ENCODE data around the gene IGLL1. TPM values are rescaled to one million over a fixed set of nuclear protein-coding genes. Genes with fewer than 3 reads are reported as not detected.
"Not testable (repeated sequence)": the region's sequence is repeated elsewhere in the genome, so short reads cannot be mapped to it uniquely, and the experiment has no call there.

The IGLL1 gene
- total RNA-seq, 1 experiment from 2014 or later, result not detected

DNA sequence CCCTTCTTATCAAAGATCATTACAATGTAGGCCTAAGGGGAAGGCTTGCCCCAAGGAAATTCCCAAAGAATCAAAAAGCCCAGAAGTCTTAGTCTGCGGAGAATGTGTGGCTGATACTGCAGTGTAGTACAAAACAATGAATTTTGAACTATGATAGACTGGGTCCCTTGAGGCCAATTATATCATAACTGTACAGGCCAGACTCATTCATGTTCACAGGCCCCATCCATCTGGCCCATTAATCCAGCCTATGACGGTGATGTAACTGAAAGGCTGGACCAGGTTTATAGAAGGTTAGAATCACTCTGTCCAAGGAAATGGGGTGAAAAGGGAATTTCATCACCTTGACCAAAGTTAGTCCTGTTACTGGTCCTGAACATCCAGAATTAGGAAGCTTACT, 35.2 kb downstream of the IGLL1 start:
- ChIA-PET POLR2A (no interaction called here), CTCF (interaction anchor here (0.6 kb wide), 1 partner anchor 492 kb away, joined by 6 read pairs; no protein-coding TSS in a partner anchor)
- TF ChIP-seq CTCF (IDR thresholded peaks at IDR 0.05; ENCODE audit: unreplicated experiment), result no peak
- DNase-seq (ENCODE audit: unreplicated experiment), result no peak
- Mint-ChIP-seq H3K27ac (ENCODE audit: low read depth, unreplicated experiment) (no peak overlapping the region), H3K4me1 (ENCODE audit: insufficient read depth, unreplicated experiment) (no peaks in the 10 kb centered on the region), H3K9me3 (ENCODE audit: unreplicated experiment) (no peaks in the 10 kb centered on the region), H3K4me3 (ENCODE audit: unreplicated experiment) (no peak overlapping the region), H3K27me3 (ENCODE audit: insufficient read depth, unreplicated experiment) (no peaks in the 10 kb centered on the region), H3K36me3 (ENCODE audit: insufficient read depth, unreplicated experiment) (no peaks in the 10 kb centered on the region)
- no TSS peak for BruUV-seq (replicated peaks)
- intact Hi-C loops (cut with micrococcal nuclease), result loop anchor here (5.0 kb wide), 2 partner anchors 222 to 302 kb away; partner anchors contain the start of gene CHCHD10

GRCh38 chr22:23543506-23544000, 36.5 kb downstream of the IGLL1 start:
- H3K9me3 Mint-ChIP-seq (ENCODE audit: unreplicated experiment); BruUV-seq (replicated peaks); H3K27ac Mint-ChIP-seq (ENCODE audit: low read depth, unreplicated experiment); POLR2A ChIA-PET; H3K36me3 Mint-ChIP-seq (ENCODE audit: insufficient read depth, unreplicated experiment); H3K4me3 Mint-ChIP-seq (ENCODE audit: unreplicated experiment); DNase-seq (ENCODE audit: unreplicated experiment); H3K27me3 Mint-ChIP-seq (ENCODE audit: insufficient read depth, unreplicated experiment); H3K4me1 Mint-ChIP-seq (ENCODE audit: insufficient read depth, unreplicated experiment): not testable (repeated sequence)
- intact Hi-C loops (cut with micrococcal nuclease), result loop anchor here (5.0 kb wide), 2 partner anchors 224 to 304 kb away; partner anchors contain the start of gene CHCHD10
- CTCF ChIA-PET, result interaction anchor here (0.7 kb wide), 1 partner anchor 18 kb away, joined by 3 read pairs; no protein-coding TSS in a partner anchor

- Mint-ChIP-seq H3K9me3 (ENCODE audit: unreplicated experiment) (no peaks in the 10 kb centered on the region), H3K4me1 (ENCODE audit: insufficient read depth, unreplicated experiment) (peaks cover 7% of the 10 kb centered on the region), H3K36me3 (ENCODE audit: insufficient read depth, unreplicated experiment) (no peaks in the 10 kb centered on the region), H3K27me3 (ENCODE audit: insufficient read depth, unreplicated experiment) (peaks cover under 1% of the 10 kb centered on the region), H3K4me3 (ENCODE audit: unreplicated experiment) (no peak overlapping the region), H3K27ac (ENCODE audit: low read depth, unreplicated experiment) (no peak overlapping the region)
- no TSS peak for BruUV-seq (replicated peaks)
- peak; percentile 50 for DNase-seq (ENCODE audit: unreplicated experiment)
- ChIA-PET CTCF (no interaction called here), POLR2A (no interaction called here)
- TF ChIP-seq CTCF (IDR thresholded peaks at IDR 0.05; ENCODE audit: unreplicated experiment), result no peak
- intact Hi-C loops (cut with micrococcal nuclease), result loop anchor here (1.0 to 5.0 kb wide), 3 partner anchors 48 to 304 kb away; partner anchors contain the start of gene CHCHD10
These were observed 37.2 kb downstream of the IGLL1 start for GRCh38 chr22:23542933-23543332.

DNA sequence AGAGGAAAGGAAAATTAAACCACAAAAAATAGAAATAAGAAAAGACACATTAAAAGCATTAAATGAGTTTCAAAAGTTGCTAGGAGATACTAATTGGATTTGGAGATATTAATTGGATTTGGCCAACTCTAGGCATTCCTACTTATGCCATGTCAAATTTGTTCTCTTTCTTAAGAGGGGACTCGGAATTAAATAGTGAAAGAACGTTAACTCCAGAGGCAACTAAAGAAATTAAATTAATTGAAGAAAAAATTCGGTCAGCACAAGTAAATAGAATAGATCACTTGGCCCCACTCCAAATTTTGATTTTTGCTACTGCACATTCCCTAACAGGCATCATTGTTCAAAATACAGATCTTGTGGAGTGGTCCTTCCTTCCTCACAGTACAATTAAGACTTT, 37.7 kb downstream of the IGLL1 start:
- H3K27ac Mint-ChIP-seq (ENCODE audit: low read depth, unreplicated experiment); CTCF ChIA-PET; BruUV-seq (replicated peaks); H3K4me1 Mint-ChIP-seq (ENCODE audit: insufficient read depth, unreplicated experiment); H3K4me3 Mint-ChIP-seq (ENCODE audit: unreplicated experiment); H3K9me3 Mint-ChIP-seq (ENCODE audit: unreplicated experiment); DNase-seq (ENCODE audit: unreplicated experiment); H3K27me3 Mint-ChIP-seq (ENCODE audit: insufficient read depth, unreplicated experiment); H3K36me3 Mint-ChIP-seq (ENCODE audit: insufficient read depth, unreplicated experiment): not testable (repeated sequence)
- intact Hi-C loops (cut with micrococcal nuclease), result loop anchor here (1.0 to 5.0 kb wide), 3 partner anchors 49 to 305 kb away; partner anchors contain the start of gene CHCHD10
- POLR2A ChIA-PET, result interaction anchor here (0.7 kb wide), 2 partner anchors 347 to 363 kb away, joined by 3 to 5 read pairs; no protein-coding TSS in a partner anchor

DNA sequence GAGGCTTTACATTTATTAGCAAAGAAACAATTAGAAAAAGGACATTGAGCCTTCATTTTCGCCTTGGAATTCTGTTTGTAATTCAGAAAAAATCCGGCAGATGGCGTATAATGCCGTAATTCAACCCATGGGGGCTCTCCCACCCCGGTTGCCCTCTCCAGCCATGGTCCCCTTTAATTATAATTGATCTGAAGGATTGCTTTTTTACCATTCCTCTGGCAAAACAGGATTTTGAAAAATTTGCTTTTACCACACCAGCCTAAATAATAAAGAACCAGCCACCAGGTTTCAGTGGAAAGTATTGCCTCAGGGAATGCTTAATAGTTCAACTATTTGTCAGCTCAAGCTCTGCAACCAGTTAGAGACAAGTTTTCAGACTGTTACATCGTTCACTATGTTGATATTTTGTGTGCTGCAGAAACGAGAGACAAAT, 38.2 kb downstream of the IGLL1 start:
- not testable (repeated sequence) for H3K4me1 Mint-ChIP-seq (ENCODE audit: insufficient read depth, unreplicated experiment); H3K27ac Mint-ChIP-seq (ENCODE audit: low read depth, unreplicated experiment); H3K36me3 Mint-ChIP-seq (ENCODE audit: insufficient read depth, unreplicated experiment); H3K9me3 Mint-ChIP-seq (ENCODE audit: unreplicated experiment); H3K4me3 Mint-ChIP-seq (ENCODE audit: unreplicated experiment); BruUV-seq (replicated peaks)
- peaks cover 11% of the 10 kb centered on the region for H3K27me3 Mint-ChIP-seq (ENCODE audit: insufficient read depth, unreplicated experiment)
- intact Hi-C loops (cut with micrococcal nuclease), result loop anchor here (1.0 to 5.0 kb wide), 3 partner anchors 49 to 305 kb away; partner anchors contain the start of gene CHCHD10
- peak; percentile 53 for TF ChIP-seq CTCF (IDR thresholded peaks at IDR 0.05; ENCODE audit: unreplicated experiment)
- DNase-seq (ENCODE audit: unreplicated experiment), result peak; percentile 24
- ChIA-PET POLR2A (interaction anchor here (0.7 kb wide), 2 partner anchors 347 to 362 kb away, joined by 3 to 5 read pairs; no protein-coding TSS in a partner anchor), CTCF (interaction anchor here (0.7 to 1.1 kb wide), 2 partner anchors 50 to 308 kb away, joined by 5 to 11 read pairs; no protein-coding TSS in a partner anchor)

GRCh38 chr22:23540837-23541236, 39.3 kb downstream of the IGLL1 start:
- DNase-seq (ENCODE audit: unreplicated experiment); BruUV-seq (replicated peaks); H3K4me1 Mint-ChIP-seq (ENCODE audit: insufficient read depth, unreplicated experiment); H3K9me3 Mint-ChIP-seq (ENCODE audit: unreplicated experiment); H3K36me3 Mint-ChIP-seq (ENCODE audit: insufficient read depth, unreplicated experiment); H3K27ac Mint-ChIP-seq (ENCODE audit: low read depth, unreplicated experiment); H3K4me3 Mint-ChIP-seq (ENCODE audit: unreplicated experiment): not testable (repeated sequence)
- CTCF ChIA-PET, result interaction anchor here (0.7 to 1.1 kb wide), 3 partner anchors 51 to 309 kb away, joined by 4 to 11 read pairs (median 5); no protein-coding TSS in a partner anchor
- intact Hi-C loops (cut with micrococcal nuclease), result loop anchor here (5.0 kb wide), 2 partner anchors 226 to 306 kb away; partner anchors contain the start of gene CHCHD10
- POLR2A ChIA-PET, result interaction anchor here (0.6 kb wide), 1 partner anchor 317 kb away, joined by 3 read pairs; the partner anchor contains the start of gene SLC2A11
- peaks cover 11% of the 10 kb centered on the region for H3K27me3 Mint-ChIP-seq (ENCODE audit: insufficient read depth, unreplicated experiment)

DNA sequence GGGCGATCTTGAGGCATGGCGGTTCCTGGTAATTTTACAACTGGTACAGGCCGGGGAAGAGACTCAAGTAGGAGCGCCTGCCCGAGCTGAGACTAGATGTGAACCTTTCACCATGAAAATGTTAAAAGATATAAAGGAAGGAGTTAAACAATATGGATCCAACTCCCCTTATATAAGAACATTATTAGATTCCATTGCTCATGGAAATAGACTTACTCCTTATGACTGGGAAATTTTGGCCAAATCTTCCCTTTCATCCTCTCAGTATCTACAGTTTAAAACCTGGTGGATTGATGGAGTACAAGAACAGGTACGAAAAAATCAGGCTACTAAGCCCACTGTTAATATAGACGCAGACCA, 40.3 kb downstream of the IGLL1 start:
- H3K4me1 Mint-ChIP-seq (ENCODE audit: insufficient read depth, unreplicated experiment); DNase-seq (ENCODE audit: unreplicated experiment); H3K9me3 Mint-ChIP-seq (ENCODE audit: unreplicated experiment); H3K27ac Mint-ChIP-seq (ENCODE audit: low read depth, unreplicated experiment); H3K4me3 Mint-ChIP-seq (ENCODE audit: unreplicated experiment); POLR2A ChIA-PET; H3K36me3 Mint-ChIP-seq (ENCODE audit: insufficient read depth, unreplicated experiment); BruUV-seq (replicated peaks): not testable (repeated sequence)
- intact Hi-C loops (cut with micrococcal nuclease), result loop anchor here (1.0 to 5.0 kb wide), 5 partner anchors 138 to 581 kb away; partner anchors contain the start of gene CHCHD10
- H3K27me3 Mint-ChIP-seq (ENCODE audit: insufficient read depth, unreplicated experiment), result peaks cover 11% of the 10 kb centered on the region
- CTCF ChIA-PET, result interaction anchor here (0.6 to 1.3 kb wide), 3 partner anchors 312 to 416 kb away, joined by 3 to 4 read pairs (median 3); no protein-coding TSS in a partner anchor

Measured in MCF 10A (cell line).